ENCODE measurements around the gene ATAD1.

GRCh38 chr10:87764072-87764934 lies 53.7 kb downstream of the ATAD1 start:
- no peak for TF ChIP-seq POLR2A (IDR thresholded peaks at IDR 0.05)
- TF ChIP-seq POLR2AphosphoS5 (IDR thresholded peaks at IDR 0.05) = no peak
- no peak for TF ChIP-seq CTCF (IDR thresholded peaks at IDR 0.05)
